ENCODE data around the gene NEU1. TPM values are rescaled to one million over a fixed set of nuclear protein-coding genes. Genes with fewer than 3 reads are reported as not detected.

Gene NEU1
- total and polyA plus RNA-seq, 10 donors: 14.0 to 60.7 (median 37.8) TPM

GRCh38 chr6:31877125-31877650 is 14.6 kb upstream of the NEU1 start:
- Histone ChIP-seq H3K36me3 (peaks cover 0 to 31% (median 29%) of the 10 kb centered on the region in 6 donors), H3K4me1 (peaks cover 0 to 24% (median 6%) of the 10 kb centered on the region in 6 donors), H3K27ac (peak overlapping the region in 5 of 8 donors; percentile 21 to 60 (median 47)), H3K4me3 (no peak overlapping the region), H3K27me3 (replicated peaks in 1 of 7) (no peaks in the 10 kb centered on the region), H3K9me3 (no peaks in the 10 kb centered on the region)
- no peak for DNase-seq
- intact Hi-C loops (cut with DNase I; ENCODE audit: low total_unique reads): no loop called here
- WGBS, 5 donors: 60 to 81% (median 76%) methylated on average over 3 of the region's 3 CpGs
- TF ChIP-seq POLR2AphosphoS5 (IDR thresholded peaks at IDR 0.05) (peak in 2 of 3 donors; percentile 9 to 61), POLR2A (IDR thresholded peaks at IDR 0.05) (no peak)

DNA sequence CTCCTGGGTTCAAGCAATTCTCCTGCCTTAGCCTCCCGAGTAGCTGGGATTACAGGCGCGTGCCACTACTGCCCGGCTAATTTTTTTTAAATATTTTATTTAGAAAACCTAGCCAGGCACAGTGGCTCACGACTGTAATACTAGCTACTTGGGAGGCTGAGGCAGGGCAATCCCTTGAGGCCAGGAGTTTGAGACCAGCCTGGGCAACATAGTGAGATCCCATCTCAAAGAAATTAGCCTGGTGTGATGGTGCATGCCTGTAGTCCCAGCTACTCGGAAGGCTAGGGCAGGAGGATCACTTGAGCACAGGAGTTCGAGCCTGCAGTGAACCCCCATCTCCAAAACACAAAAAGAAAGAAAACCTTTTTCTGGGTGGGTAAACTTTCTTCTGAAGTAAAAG is 13.7 kb upstream of the NEU1 start:
- Histone ChIP-seq H3K27me3 (replicated peaks in 1 of 7) (no peaks in the 10 kb centered on the region), H3K9me3 (no peaks in the 10 kb centered on the region), H3K27ac (no peak overlapping the region), H3K4me1 (peaks cover 0 to 27% (median 6%) of the 10 kb centered on the region in 6 donors), H3K4me3 (no peak overlapping the region), H3K36me3 (peaks cover 0 to 23% (median 21%) of the 10 kb centered on the region in 6 donors)
- intact Hi-C loops (cut with DNase I; ENCODE audit: low total_unique reads): no loop called here
- WGBS, 5 donors: 88 to 95% (median 92%) methylated on average over 7 of the region's 7 CpGs
- TF ChIP-seq, protein P1, sequence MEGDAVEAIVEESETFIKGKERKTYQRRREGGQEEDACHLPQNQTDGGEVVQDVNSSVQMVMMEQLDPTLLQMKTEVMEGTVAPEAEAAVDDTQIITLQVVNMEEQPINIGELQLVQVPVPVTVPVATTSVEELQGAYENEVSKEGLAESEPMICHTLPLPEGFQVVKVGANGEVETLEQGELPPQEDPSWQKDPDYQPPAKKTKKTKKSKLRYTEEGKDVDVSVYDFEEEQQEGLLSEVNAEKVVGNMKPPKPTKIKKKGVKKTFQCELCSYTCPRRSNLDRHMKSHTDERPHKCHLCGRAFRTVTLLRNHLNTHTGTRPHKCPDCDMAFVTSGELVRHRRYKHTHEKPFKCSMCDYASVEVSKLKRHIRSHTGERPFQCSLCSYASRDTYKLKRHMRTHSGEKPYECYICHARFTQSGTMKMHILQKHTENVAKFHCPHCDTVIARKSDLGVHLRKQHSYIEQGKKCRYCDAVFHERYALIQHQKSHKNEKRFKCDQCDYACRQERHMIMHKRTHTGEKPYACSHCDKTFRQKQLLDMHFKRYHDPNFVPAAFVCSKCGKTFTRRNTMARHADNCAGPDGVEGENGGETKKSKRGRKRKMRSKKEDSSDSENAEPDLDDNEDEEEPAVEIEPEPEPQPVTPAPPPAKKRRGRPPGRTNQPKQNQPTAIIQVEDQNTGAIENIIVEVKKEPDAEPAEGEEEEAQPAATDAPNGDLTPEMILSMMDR (IDR thresholded peaks at IDR 0.05 in 8 of 11, conservative IDR thresholded peaks at IDR 0.05 in 3 of 11): no peak
- no peak for TF ChIP-seq POLR2A (IDR thresholded peaks at IDR 0.05)
- TF ChIP-seq POLR2AphosphoS5 (IDR thresholded peaks at IDR 0.05): no peak
- no peak for DNase-seq

GRCh38 chr6:31875877-31876276 is 13.3 kb upstream of the NEU1 start:
- Histone ChIP-seq H3K27me3 (replicated peaks in 1 of 7) (no peaks in the 10 kb centered on the region), H3K4me3 (no peak overlapping the region), H3K4me1 (peaks cover 0 to 31% (median 6%) of the 10 kb centered on the region in 6 donors), H3K27ac (no peak overlapping the region), H3K36me3 (peaks cover 0 to 18% (median 16%) of the 10 kb centered on the region in 6 donors), H3K9me3 (no peaks in the 10 kb centered on the region)
- DNase-seq: no peak
- intact Hi-C loops (cut with DNase I; ENCODE audit: low total_unique reads): no loop called here
- TF ChIP-seq POLR2AphosphoS5 (IDR thresholded peaks at IDR 0.05) (no peak), POLR2A (IDR thresholded peaks at IDR 0.05) (no peak)
- TF ChIP-seq, protein P1 (IDR thresholded peaks at IDR 0.05 in 8 of 11, conservative IDR thresholded peaks at IDR 0.05 in 3 of 11): no peak
- WGBS, 5 donors: 41 to 64% (median 55%) methylated on average over 5 of the region's 5 CpGs

GRCh38 chr6:31874836-31875572 is 12.4 kb upstream of the NEU1 start:
- H3K27me3 ChIP-seq (replicated peaks in 1 of 7): no peaks in the 10 kb centered on the region
- no peak overlapping the region for H3K27ac ChIP-seq
- peaks cover 0 to 40% (median 6%) of the 10 kb centered on the region in 6 donors for H3K4me1 ChIP-seq
- intact Hi-C loops (cut with DNase I; ENCODE audit: low total_unique reads): no loop called here
- 65 to 79% (median 73%) methylated on average over 5 of the region's 5 CpGs for WGBS, 5 donors
- no peak overlapping the region for H3K4me3 ChIP-seq
- peaks cover 0 to 9% (median 7%) of the 10 kb centered on the region in 6 donors for H3K36me3 ChIP-seq
- no peak for DNase-seq
- H3K9me3 ChIP-seq: no peaks in the 10 kb centered on the region
- no peak for TF ChIP-seq POLR2AphosphoS5 (IDR thresholded peaks at IDR 0.05)
- TF ChIP-seq POLR2A (IDR thresholded peaks at IDR 0.05): no peak
- TF ChIP-seq, protein P1 (IDR thresholded peaks at IDR 0.05 in 8 of 11, conservative IDR thresholded peaks at IDR 0.05 in 3 of 11): no peak

Data from spleen (tissue), 11 donors.